Neutrophil (primary cell): Measurements from ENCODE around the gene PTN.

ENCODE experiments used
- H3K27ac ChIP-seq: fragments of 200-600 bp; sonication (generic); 2 replicates; pipeline ENCODE4 v1.5.1; 2016; ENCODE audit warnings: mild to moderate bottlenecking, moderate library complexity
- H3K27me3 ChIP-seq: fragments of 200-600 bp; sonication (generic); 2 replicates; pipeline ENCODE4 v1.6.0; 2016; ENCODE audit warnings: mild to moderate bottlenecking
- H3K36me3 ChIP-seq: fragments of 200-600 bp; sonication (generic); 2 replicates; pipeline ENCODE4 v1.5.1; 2017
- H3K4me1 ChIP-seq, 2 experiments: fragments of 200-600 bp in 1 of 2; sonication (generic) in 1 of 2; 1 replicate in 1 of 2; 2 replicates in 1 of 2; pipeline versions ENCODE4 v1.5.1 to v1.6.1; 2013 to 2016; ENCODE audit warnings: low read depth in 1 of 2, low read length in 1 of 2, mild to moderate bottlenecking in 1 of 2, moderate library complexity in 1 of 2; ENCODE audit not compliant: control insufficient read depth in 1 of 2, insufficient read depth in 1 of 2
- H3K4me3 ChIP-seq, 2 experiments: fragments of 200-600 bp in 1 of 2; sonication (generic) in 1 of 2; 1 replicate in 1 of 2; 2 replicates in 1 of 2; pipeline ENCODE4 v1.5.1; 2013 to 2016; ENCODE audit warnings: low read depth in 1 of 2, low read length in 1 of 2, mild to moderate bottlenecking in 1 of 2, moderate library complexity in 1 of 2
- H3K9me3 ChIP-seq: fragments of 200-600 bp; sonication (generic); 2 replicates; pipeline ENCODE4 v1.5.1; 2016
- CTCF ChIP-seq: fragments of 200-600 bp; sonication (generic); IDR thresholded peaks from 2 replicates; pipeline ENCODE4 v1.5.1; 2016; ENCODE audit warnings: antibody characterized with exemption

PTN gene

GRCh38 chr7:137316648-137317353 lies 26.7 kb downstream of the PTN start:
- no peaks in the 10 kb centered on the region for H3K9me3 ChIP-seq
- H3K27me3 ChIP-seq = no peaks in the 10 kb centered on the region
- no peaks in the 10 kb centered on the region for H3K36me3 ChIP-seq
- H3K4me3 ChIP-seq = no peak overlapping the region
- H3K27ac ChIP-seq = no peak overlapping the region
- no peak for TF ChIP-seq CTCF
- no peaks in the 10 kb centered on the region for H3K4me1 ChIP-seq

DNA sequence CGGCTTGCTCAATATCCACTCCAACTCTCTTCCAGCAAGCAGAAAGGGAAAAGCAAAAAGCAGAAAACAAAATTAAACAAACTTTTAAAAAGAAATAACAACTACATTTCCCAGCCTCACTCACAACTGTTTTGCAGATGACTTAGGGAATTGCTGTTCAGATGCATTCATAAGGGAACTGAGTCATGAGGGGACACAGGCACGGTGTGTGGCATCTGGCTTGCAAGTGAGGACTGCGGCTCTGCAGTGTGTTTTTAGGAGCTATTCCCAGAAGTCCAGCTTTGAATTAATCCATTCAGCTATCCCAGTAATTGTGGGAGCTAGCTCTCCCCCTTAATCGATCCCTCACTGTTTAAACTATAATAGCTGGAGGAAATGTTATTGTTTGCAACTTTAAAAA lies 30.3 kb downstream of the PTN start:
- Histone ChIP-seq H3K4me1 (no peaks in the 10 kb centered on the region), H3K27me3 (no peaks in the 10 kb centered on the region), H3K9me3 (no peaks in the 10 kb centered on the region), H3K36me3 (no peaks in the 10 kb centered on the region), H3K27ac (no peak overlapping the region), H3K4me3 (no peak overlapping the region)
- no peak for TF ChIP-seq CTCF

GRCh38 chr7:137306748-137307147 lies 36.8 kb downstream of the PTN start:
- no peak overlapping the region for H3K27ac ChIP-seq
- H3K27me3 ChIP-seq = no peaks in the 10 kb centered on the region
- no peak for TF ChIP-seq CTCF
- H3K36me3 ChIP-seq = no peaks in the 10 kb centered on the region
- H3K4me3 ChIP-seq = no peak overlapping the region
- no peaks in the 10 kb centered on the region for H3K9me3 ChIP-seq
- no peaks in the 10 kb centered on the region for H3K4me1 ChIP-seq

- Histone ChIP-seq H3K9me3 (no peaks in the 10 kb centered on the region), H3K27ac (no peak overlapping the region), H3K27me3 (no peaks in the 10 kb centered on the region), H3K4me1 (no peaks in the 10 kb centered on the region), H3K36me3 (no peaks in the 10 kb centered on the region), H3K4me3 (no peak overlapping the region)
- TF ChIP-seq CTCF = no peak
Observed at GRCh38 chr7:137305901-137306621, 37.5 kb downstream of the PTN start.

DNA sequence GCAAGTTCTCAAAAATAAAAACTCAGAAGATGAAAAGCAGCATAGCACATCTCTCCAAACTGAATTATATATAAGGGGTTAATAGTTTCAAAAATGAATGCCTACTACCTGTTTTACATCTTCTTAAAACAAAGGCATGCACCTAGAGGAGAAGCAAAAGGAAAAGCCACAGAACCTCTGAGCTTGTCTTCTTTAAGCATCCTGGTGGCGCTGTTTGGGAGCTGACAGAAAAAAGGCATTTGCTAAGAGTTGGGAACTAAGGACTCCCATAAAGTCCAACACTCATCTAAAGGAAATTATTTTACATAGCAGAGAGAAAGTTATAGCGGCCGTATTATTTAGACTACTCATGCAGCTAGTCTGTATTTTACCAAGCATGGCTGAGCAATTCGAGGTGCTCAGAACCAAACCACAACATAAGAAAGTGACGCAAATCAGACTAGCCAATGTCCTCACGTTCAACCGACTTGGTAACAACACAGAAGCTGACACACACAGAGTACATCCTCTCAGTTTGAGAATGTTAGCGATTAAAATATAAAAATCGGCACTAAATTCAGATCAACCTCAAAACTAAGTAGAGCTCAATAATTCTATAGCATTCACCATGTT lies 38.8 kb downstream of the PTN start:
- no peaks in the 10 kb centered on the region for H3K36me3 ChIP-seq
- H3K27ac ChIP-seq = no peak overlapping the region
- H3K27me3 ChIP-seq = no peaks in the 10 kb centered on the region
- no peaks in the 10 kb centered on the region for H3K4me1 ChIP-seq
- no peaks in the 10 kb centered on the region for H3K9me3 ChIP-seq
- TF ChIP-seq CTCF = no peak
- H3K4me3 ChIP-seq = no peak overlapping the region
